ENCODE results near the gene CHST11.

The CHST11 gene

DNA sequence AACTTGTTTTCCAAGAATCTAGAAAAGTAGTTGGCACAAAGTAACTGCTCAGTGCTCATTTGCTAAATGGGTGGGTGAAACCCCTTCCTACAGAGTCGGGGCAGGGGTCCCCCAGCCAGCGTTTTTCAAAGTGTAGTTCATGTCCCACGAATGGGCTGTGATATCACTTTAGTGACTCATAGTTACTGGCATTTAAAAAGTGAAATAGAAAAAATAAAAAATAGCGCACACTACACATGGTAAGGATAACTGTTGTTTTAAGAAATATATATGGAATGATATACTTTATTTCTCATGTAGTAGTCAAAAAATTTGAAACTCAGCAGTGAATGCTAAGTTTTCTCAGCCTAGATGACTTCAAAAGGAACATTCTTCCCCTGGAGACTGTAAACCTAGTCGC is 250.4 kb downstream of the CHST11 start:
- Histone ChIP-seq H3K4me3 (ENCODE audit: low read depth in 1 of 2, low read length in 2 of 2) (no peak overlapping the region), H3K4me1 (ENCODE audit: control insufficient read depth in 1 of 2, insufficient read depth in 2 of 2, low read length in 2 of 2) (no peaks in the 10 kb centered on the region), H3K9ac (ENCODE audit: low read depth in 1 of 2, low read length in 2 of 2) (no peak overlapping the region), H3K9me3 (ENCODE audit: control insufficient read depth in 1 of 2, low read length in 2 of 2) (no peaks in the 10 kb centered on the region), H3K36me3 (ENCODE audit: control insufficient read depth in 1 of 2, insufficient read depth in 2 of 2, low read length in 2 of 2) (no peaks in the 10 kb centered on the region), H3K27ac (ENCODE audit: low read depth, low read length) (no peak overlapping the region), H3K27me3 (ENCODE audit: control insufficient read depth in 1 of 2, insufficient read depth in 2 of 2, low read length in 2 of 2) (no peaks in the 10 kb centered on the region)

DNA sequence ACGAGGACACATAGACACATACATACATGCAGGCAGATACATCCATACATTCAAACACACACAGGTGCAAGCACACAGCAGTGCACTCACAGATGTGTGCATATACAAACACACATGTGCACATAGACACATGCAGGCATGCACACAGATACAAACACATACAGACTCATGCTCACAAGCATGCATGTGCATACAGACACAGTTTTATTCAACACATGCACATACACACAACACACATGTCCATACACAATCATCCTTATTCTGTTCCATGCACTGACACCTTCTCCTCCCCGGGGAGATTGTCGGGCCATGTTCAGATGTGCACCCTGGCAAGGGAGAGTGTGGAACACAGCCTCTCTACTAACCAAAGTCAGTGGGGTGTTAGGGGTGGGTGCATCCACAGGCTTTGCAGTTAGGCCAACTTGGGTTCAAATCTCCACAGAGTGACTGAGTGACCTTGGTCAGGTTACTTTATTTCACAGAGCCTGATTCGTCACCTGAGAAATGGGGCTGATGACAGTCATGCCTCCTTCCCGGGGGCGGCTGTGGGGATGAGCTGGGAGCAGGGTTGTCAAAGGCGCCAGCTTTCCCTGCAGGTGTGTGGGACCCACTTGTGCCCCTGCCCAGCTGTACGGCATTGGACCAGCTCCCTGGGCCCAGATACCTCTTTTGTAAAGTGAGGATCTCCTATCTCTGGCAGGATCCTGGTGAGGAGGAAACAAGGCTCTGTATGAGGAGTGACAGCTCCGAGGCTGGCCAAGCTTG is 251.2 kb downstream of the CHST11 start:
- H3K27ac ChIP-seq (ENCODE audit: low read depth, low read length), result no peak overlapping the region
- H3K4me1 ChIP-seq (ENCODE audit: control insufficient read depth in 1 of 2, insufficient read depth in 2 of 2, low read length in 2 of 2), result no peaks in the 10 kb centered on the region
- no peaks in the 10 kb centered on the region for H3K9me3 ChIP-seq (ENCODE audit: control insufficient read depth in 1 of 2, low read length in 2 of 2)
- no peaks in the 10 kb centered on the region for H3K36me3 ChIP-seq (ENCODE audit: control insufficient read depth in 1 of 2, insufficient read depth in 2 of 2, low read length in 2 of 2)
- no peak overlapping the region for H3K4me3 ChIP-seq (ENCODE audit: low read depth in 1 of 2, low read length in 2 of 2)
- no peaks in the 10 kb centered on the region for H3K27me3 ChIP-seq (ENCODE audit: control insufficient read depth in 1 of 2, insufficient read depth in 2 of 2, low read length in 2 of 2)
- H3K9ac ChIP-seq (ENCODE audit: low read depth in 1 of 2, low read length in 2 of 2), result no peak overlapping the region

DNA sequence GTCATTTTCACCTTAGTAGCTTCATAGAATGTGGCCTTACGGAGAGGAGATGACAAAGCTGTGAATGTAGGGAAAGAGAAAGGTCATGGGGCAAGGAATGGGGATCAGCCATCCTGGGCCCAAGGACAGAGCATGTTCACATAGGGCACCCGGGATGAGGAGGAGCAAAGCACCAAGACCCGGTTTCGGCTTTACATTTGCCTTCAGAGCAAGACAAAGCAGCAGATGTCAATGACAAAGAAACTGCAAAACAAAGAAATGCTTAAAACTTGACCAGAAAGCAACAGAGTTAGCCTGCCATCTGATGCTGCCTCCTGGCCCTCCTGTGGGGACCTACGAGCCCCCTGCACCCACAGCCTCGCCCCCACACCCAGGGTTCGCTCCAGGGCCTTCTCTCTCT is 252.1 kb downstream of the CHST11 start:
- Histone ChIP-seq H3K4me3 (ENCODE audit: low read depth in 1 of 2, low read length in 2 of 2) (no peak overlapping the region), H3K4me1 (ENCODE audit: control insufficient read depth in 1 of 2, insufficient read depth in 2 of 2, low read length in 2 of 2) (no peaks in the 10 kb centered on the region), H3K9ac (ENCODE audit: low read depth in 1 of 2, low read length in 2 of 2) (no peak overlapping the region), H3K27me3 (ENCODE audit: control insufficient read depth in 1 of 2, insufficient read depth in 2 of 2, low read length in 2 of 2) (no peaks in the 10 kb centered on the region), H3K36me3 (ENCODE audit: control insufficient read depth in 1 of 2, insufficient read depth in 2 of 2, low read length in 2 of 2) (no peaks in the 10 kb centered on the region), H3K9me3 (ENCODE audit: control insufficient read depth in 1 of 2, low read length in 2 of 2) (no peaks in the 10 kb centered on the region), H3K27ac (ENCODE audit: low read depth, low read length) (no peak overlapping the region)

DNA sequence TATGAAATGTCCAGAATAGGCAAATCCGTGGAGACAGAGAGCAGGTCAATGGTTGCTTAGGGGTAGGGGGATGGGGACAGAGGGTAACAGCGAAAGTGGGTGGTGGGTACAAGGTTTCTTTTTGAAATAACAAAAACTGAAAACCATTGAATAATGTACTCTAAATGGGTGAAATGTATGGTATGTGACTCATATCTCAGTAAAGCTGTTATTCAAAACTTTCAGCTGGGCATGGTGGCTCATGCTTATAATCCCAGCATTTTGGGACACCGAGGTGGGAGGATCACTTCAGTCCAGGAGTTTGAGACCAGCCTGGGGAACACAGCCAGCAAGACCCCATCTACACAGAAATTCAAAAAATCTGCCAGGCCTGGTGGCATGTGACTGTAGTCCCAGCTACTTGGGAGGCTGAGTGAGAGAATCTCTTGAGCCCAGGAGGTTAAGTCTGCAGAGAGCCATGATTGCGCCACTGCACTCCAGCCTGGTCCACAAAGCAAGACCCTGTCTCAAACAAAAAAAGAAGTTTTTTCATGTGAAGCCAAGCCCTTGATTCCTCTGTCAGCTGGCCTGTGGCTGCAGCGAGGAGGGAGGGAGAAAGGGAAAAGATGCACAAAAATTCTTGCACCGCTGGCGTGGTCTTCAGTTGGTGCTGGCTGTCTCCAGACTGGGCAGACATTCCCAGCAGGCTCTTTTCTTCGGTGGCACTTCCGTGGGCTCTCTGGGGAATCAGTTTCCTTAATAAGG is 253.1 kb downstream of the CHST11 start:
- Histone ChIP-seq H3K27ac (ENCODE audit: low read depth, low read length) (no peak overlapping the region), H3K4me1 (ENCODE audit: control insufficient read depth in 1 of 2, insufficient read depth in 2 of 2, low read length in 2 of 2) (no peaks in the 10 kb centered on the region), H3K36me3 (ENCODE audit: control insufficient read depth in 1 of 2, insufficient read depth in 2 of 2, low read length in 2 of 2) (no peaks in the 10 kb centered on the region), H3K9ac (ENCODE audit: low read depth in 1 of 2, low read length in 2 of 2) (no peak overlapping the region), H3K9me3 (ENCODE audit: control insufficient read depth in 1 of 2, low read length in 2 of 2) (no peaks in the 10 kb centered on the region), H3K27me3 (ENCODE audit: control insufficient read depth in 1 of 2, insufficient read depth in 2 of 2, low read length in 2 of 2) (no peaks in the 10 kb centered on the region), H3K4me3 (ENCODE audit: low read depth in 1 of 2, low read length in 2 of 2) (no peak overlapping the region)

DNA sequence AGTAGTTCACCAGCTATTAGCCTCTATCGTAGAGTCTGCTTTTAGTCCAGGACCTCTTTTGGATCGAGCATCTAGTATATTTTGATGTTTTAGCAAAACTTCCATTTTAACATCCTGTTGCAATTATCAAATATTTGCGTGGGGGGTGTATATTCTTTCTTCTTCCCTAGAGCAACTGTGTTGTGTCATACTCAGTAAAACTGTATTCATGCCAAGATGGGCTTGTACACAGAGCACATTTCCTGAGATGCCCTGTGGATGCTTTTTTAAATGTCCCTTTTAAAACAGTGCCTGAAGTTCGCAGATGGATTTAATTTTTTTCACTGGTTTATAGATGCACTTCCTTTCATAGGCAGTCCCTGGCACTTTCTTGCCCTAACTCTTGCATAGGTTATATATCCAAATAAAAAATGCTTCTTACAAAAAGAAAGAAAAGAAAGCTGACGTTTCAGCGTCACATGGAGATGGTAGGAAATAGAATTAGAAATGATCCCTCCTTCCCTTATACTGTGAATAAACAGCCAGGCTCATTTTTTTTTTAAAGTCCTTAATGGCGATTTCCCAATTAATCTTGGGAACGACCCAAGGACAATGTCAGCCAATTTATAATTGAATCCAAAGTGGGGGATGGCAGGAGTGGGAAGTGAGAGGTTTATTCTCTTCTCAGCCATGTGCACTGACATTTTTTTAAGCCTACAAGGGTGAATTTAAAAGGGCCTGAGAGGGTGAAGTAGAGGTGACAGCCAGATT is 254.4 kb downstream of the CHST11 start:
- Histone ChIP-seq H3K27me3 (ENCODE audit: control insufficient read depth in 1 of 2, insufficient read depth in 2 of 2, low read length in 2 of 2) (no peaks in the 10 kb centered on the region), H3K4me3 (ENCODE audit: low read depth in 1 of 2, low read length in 2 of 2) (no peak overlapping the region), H3K27ac (ENCODE audit: low read depth, low read length) (no peak overlapping the region), H3K4me1 (ENCODE audit: control insufficient read depth in 1 of 2, insufficient read depth in 2 of 2, low read length in 2 of 2) (no peaks in the 10 kb centered on the region), H3K9me3 (ENCODE audit: control insufficient read depth in 1 of 2, low read length in 2 of 2) (no peaks in the 10 kb centered on the region), H3K9ac (ENCODE audit: low read depth in 1 of 2, low read length in 2 of 2) (no peak overlapping the region), H3K36me3 (ENCODE audit: control insufficient read depth in 1 of 2, insufficient read depth in 2 of 2, low read length in 2 of 2) (no peaks in the 10 kb centered on the region)

DNA sequence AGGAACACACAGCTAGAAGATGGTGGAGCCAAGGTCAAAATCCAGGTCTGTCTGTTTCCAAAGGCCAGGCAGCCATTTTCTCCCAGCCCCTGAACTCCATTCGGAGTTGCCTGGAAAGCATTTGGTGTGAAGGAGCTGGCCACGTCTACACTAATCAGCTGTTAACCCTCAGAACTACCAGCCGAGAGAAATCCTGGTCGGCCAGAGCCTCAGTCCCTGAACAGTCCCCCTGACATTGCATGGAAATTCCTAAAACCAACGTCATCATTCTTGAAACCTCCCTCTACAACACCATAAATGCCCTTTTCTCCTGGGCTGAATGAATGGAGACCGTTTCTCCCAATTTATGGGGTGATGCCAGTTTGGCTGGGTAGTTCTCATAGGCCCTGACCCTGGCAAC is 255.7 kb downstream of the CHST11 start:
- H3K36me3 ChIP-seq (ENCODE audit: control insufficient read depth in 1 of 2, insufficient read depth in 2 of 2, low read length in 2 of 2), result no peaks in the 10 kb centered on the region
- H3K4me1 ChIP-seq (ENCODE audit: control insufficient read depth in 1 of 2, insufficient read depth in 2 of 2, low read length in 2 of 2), result no peaks in the 10 kb centered on the region
- no peak overlapping the region for H3K27ac ChIP-seq (ENCODE audit: low read depth, low read length)
- H3K27me3 ChIP-seq (ENCODE audit: control insufficient read depth in 1 of 2, insufficient read depth in 2 of 2, low read length in 2 of 2), result no peaks in the 10 kb centered on the region
- H3K9me3 ChIP-seq (ENCODE audit: control insufficient read depth in 1 of 2, low read length in 2 of 2), result no peaks in the 10 kb centered on the region
- no peak overlapping the region for H3K9ac ChIP-seq (ENCODE audit: low read depth in 1 of 2, low read length in 2 of 2)
- H3K4me3 ChIP-seq (ENCODE audit: low read depth in 1 of 2, low read length in 2 of 2), result no peak overlapping the region

DNA sequence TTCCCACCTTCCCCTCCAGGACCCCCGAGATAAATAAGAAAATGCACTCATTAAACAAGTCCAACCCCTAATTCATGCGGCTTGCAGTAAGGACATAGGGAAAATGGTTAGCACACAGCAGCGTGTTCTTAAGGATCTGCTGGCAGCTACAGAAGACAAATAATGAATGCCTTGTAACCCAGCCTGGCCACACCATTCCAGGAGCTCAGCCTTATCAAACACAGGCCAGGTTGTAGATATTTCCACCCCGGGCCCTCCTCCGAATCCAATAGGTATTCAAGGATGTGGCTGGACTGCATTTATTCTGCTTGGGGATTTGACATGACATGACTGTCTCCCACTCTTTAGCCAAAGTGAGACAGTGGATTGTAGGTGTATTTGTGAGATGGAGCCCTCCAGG is 256.2 kb downstream of the CHST11 start:
- no peak overlapping the region for H3K4me3 ChIP-seq (ENCODE audit: low read depth in 1 of 2, low read length in 2 of 2)
- H3K9me3 ChIP-seq (ENCODE audit: control insufficient read depth in 1 of 2, low read length in 2 of 2), result no peaks in the 10 kb centered on the region
- H3K4me1 ChIP-seq (ENCODE audit: control insufficient read depth in 1 of 2, insufficient read depth in 2 of 2, low read length in 2 of 2), result no peaks in the 10 kb centered on the region
- no peaks in the 10 kb centered on the region for H3K36me3 ChIP-seq (ENCODE audit: control insufficient read depth in 1 of 2, insufficient read depth in 2 of 2, low read length in 2 of 2)
- no peaks in the 10 kb centered on the region for H3K27me3 ChIP-seq (ENCODE audit: control insufficient read depth in 1 of 2, insufficient read depth in 2 of 2, low read length in 2 of 2)
- no peak overlapping the region for H3K9ac ChIP-seq (ENCODE audit: low read depth in 1 of 2, low read length in 2 of 2)
- no peak overlapping the region for H3K27ac ChIP-seq (ENCODE audit: low read depth, low read length)

DNA sequence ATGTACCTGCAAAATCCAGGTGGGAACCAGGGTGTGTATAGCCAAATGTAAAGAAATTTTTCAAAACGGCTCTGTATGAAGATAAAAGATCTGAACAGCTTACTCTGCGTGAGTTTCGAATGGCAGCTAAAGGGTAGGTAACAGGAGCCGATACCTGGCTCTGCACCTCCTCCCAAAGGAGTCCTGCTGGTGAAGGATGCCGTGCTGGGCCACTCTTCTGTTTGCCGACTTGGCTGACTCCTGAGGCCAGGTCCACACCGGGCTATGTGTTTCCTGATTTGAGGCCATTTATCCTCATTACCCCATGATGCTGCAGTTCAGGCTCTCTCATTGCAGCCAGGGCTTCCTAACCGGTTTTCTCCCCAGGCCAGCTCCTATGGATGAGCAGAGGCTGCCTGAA is 256.7 kb downstream of the CHST11 start:
- Histone ChIP-seq H3K4me3 (ENCODE audit: low read depth in 1 of 2, low read length in 2 of 2) (no peak overlapping the region), H3K27ac (ENCODE audit: low read depth, low read length) (no peak overlapping the region), H3K9me3 (ENCODE audit: control insufficient read depth in 1 of 2, low read length in 2 of 2) (no peaks in the 10 kb centered on the region), H3K27me3 (ENCODE audit: control insufficient read depth in 1 of 2, insufficient read depth in 2 of 2, low read length in 2 of 2) (no peaks in the 10 kb centered on the region), H3K36me3 (ENCODE audit: control insufficient read depth in 1 of 2, insufficient read depth in 2 of 2, low read length in 2 of 2) (no peaks in the 10 kb centered on the region), H3K4me1 (ENCODE audit: control insufficient read depth in 1 of 2, insufficient read depth in 2 of 2, low read length in 2 of 2) (no peaks in the 10 kb centered on the region), H3K9ac (ENCODE audit: low read depth in 1 of 2, low read length in 2 of 2) (no peak overlapping the region)

DNA sequence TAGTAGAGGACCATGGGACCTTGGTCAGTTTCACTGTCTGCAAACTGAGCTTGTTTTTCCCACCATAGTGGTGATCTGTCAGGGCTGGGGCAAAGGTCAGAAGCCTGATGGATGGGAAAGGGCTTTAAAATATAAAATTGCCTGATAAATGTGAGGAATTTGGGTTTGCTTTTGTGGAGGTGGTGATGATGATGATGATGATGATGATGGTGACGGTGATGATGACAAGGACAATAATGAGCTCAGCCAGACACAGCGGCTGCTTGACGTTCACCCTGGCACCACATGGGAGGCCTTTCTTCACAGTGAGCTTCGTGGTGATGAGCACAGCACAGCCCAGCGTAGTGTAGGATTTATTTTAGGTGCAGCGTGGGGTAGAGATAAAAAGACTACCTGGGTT is 257.6 kb downstream of the CHST11 start:
- Histone ChIP-seq H3K9ac (ENCODE audit: low read depth in 1 of 2, low read length in 2 of 2) (no peak overlapping the region), H3K36me3 (ENCODE audit: control insufficient read depth in 1 of 2, insufficient read depth in 2 of 2, low read length in 2 of 2) (no peaks in the 10 kb centered on the region), H3K27ac (ENCODE audit: low read depth, low read length) (no peak overlapping the region), H3K4me1 (ENCODE audit: control insufficient read depth in 1 of 2, insufficient read depth in 2 of 2, low read length in 2 of 2) (peaks cover 1 to 3% of the 10 kb centered on the region in 2 donors), H3K9me3 (ENCODE audit: control insufficient read depth in 1 of 2, low read length in 2 of 2) (no peaks in the 10 kb centered on the region), H3K27me3 (ENCODE audit: control insufficient read depth in 1 of 2, insufficient read depth in 2 of 2, low read length in 2 of 2) (no peaks in the 10 kb centered on the region), H3K4me3 (ENCODE audit: low read depth in 1 of 2, low read length in 2 of 2) (no peak overlapping the region)

DNA sequence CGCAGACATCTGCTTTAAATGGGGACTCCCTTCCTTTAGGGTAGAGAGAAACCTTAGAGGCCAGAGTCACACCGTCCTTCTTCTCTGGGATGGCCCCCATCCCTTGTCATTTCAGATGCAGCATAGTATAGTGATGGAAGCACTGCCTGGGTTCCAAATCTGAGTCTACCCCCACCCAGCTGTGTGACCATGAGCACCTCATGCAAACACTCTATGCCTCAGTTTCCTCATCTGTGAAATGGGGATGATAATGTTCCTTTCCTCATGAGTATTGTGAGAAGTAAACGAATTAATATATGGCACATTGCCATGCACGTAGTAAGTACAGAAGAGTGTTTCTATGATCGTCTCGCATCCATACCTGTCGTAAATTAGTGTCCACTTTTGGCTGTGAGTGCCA is 259.4 kb downstream of the CHST11 start:
- Histone ChIP-seq H3K4me1 (ENCODE audit: control insufficient read depth in 1 of 2, insufficient read depth in 2 of 2, low read length in 2 of 2) (peaks cover 9 to 12% of the 10 kb centered on the region in 2 donors), H3K27ac (ENCODE audit: low read depth, low read length) (no peak overlapping the region), H3K9me3 (ENCODE audit: control insufficient read depth in 1 of 2, low read length in 2 of 2) (no peaks in the 10 kb centered on the region), H3K36me3 (ENCODE audit: control insufficient read depth in 1 of 2, insufficient read depth in 2 of 2, low read length in 2 of 2) (no peaks in the 10 kb centered on the region), H3K4me3 (ENCODE audit: low read depth in 1 of 2, low read length in 2 of 2) (no peak overlapping the region), H3K27me3 (ENCODE audit: control insufficient read depth in 1 of 2, insufficient read depth in 2 of 2, low read length in 2 of 2) (no peaks in the 10 kb centered on the region), H3K9ac (ENCODE audit: low read depth in 1 of 2, low read length in 2 of 2) (no peak overlapping the region)
